ENCODE results near the gene CCSER1. TPM values are rescaled to one million over a fixed set of nuclear protein-coding genes. Genes with fewer than 3 reads are reported as not detected.

Gene CCSER1
- polyA plus RNA-seq, 1 donor from 2014 or later = 20.8 TPM

DNA sequence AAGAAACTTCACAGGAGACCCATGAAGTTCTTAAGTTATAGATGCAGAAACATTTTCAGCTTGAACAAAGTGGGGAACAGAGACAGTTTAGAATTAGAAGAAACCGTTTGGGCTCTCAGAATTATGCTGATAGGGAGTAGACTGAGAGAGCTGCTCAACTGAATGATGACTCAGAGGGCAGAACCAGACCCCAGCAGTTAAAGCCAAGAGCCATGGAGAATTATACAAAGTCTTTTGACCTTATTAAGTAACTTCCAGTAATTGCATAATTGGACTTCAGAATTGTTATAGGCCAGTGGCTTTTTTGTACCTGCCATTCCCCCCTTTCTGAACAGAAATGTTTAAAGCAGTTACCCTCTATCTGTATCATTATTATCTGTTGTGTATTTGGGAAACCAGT is 642.1 kb downstream of the CCSER1 start:
- no peak overlapping the region for H3K4me2 ChIP-seq (ENCODE audit: low read length)
- H3K27ac ChIP-seq (ENCODE audit: low read length) = no peak overlapping the region
- TF ChIP-seq POLR2AphosphoS5 (IDR thresholded peaks at IDR 0.05) (no peak), EP300 (conservative IDR thresholded peaks at IDR 0.05; ENCODE audit: poor library complexity, severe bottlenecking) (no peak)

DNA sequence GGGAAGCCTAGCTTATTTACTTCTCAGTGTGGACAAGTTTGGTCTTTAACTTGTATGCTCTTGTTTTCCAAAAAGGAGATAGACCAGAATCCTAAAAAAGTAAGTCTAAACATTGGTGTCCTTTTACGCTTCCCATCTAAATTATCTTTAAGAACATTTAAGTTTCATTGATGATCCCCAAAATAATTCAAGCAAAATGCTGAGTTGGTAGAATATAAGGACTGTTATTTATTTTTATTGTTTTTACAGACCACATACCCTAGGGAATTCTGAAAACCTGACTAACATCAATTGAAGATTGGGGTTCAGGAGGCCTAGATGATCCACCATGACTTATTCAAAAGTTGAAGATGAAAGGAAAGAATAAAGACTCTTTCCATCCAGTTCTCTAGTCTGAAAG is 653.0 kb downstream of the CCSER1 start:
- Histone ChIP-seq H3K9me3 (ENCODE audit: low read length) (no peaks in the 10 kb centered on the region), H3K36me3 (ENCODE audit: insufficient read depth, low read length) (no peaks in the 10 kb centered on the region), H3K4me2 (ENCODE audit: low read length) (no peak overlapping the region), H4K20me1 (ENCODE audit: insufficient read depth) (no peaks in the 10 kb centered on the region), H3K27ac (ENCODE audit: low read length) (no peak overlapping the region), H3K4me3 (ENCODE audit: low read length) (no peak overlapping the region), H3K79me2 (replicated peaks; ENCODE audit: insufficient read depth, low read length) (no peaks in the 10 kb centered on the region), H3K27me3 (ENCODE audit: insufficient read depth, low read depth, low read length) (no peaks in the 10 kb centered on the region), H3K9ac (ENCODE audit: low read length) (no peak overlapping the region), H3K9me2 (ENCODE audit: insufficient read depth, low read length) (no peaks in the 10 kb centered on the region), H3F3A (ENCODE audit: insufficient read depth, low read length, poor library complexity, severe bottlenecking) (no peaks in the 10 kb centered on the region), H2AFZ (ENCODE audit: low read depth, low read length) (no peak overlapping the region)
- no peak for TF ChIP-seq TAF1 (IDR thresholded peaks at IDR 0.05; ENCODE audit: low read depth)
- no peak for TF ChIP-seq MXI1 (conservative IDR thresholded peaks at IDR 0.05; ENCODE audit: poor library complexity, severe bottlenecking)
- TF ChIP-seq EZH2 (IDR thresholded peaks at IDR 0.05; ENCODE audit: borderline replicate concordance, insufficient read depth, low read length, poor library complexity, severe bottlenecking) = no peak
- no peak for TF ChIP-seq EP300 (conservative IDR thresholded peaks at IDR 0.05; ENCODE audit: poor library complexity, severe bottlenecking)
- TF ChIP-seq RAD21 (conservative IDR thresholded peaks at IDR 0.05) = no peak
- TF ChIP-seq, protein P1, sequence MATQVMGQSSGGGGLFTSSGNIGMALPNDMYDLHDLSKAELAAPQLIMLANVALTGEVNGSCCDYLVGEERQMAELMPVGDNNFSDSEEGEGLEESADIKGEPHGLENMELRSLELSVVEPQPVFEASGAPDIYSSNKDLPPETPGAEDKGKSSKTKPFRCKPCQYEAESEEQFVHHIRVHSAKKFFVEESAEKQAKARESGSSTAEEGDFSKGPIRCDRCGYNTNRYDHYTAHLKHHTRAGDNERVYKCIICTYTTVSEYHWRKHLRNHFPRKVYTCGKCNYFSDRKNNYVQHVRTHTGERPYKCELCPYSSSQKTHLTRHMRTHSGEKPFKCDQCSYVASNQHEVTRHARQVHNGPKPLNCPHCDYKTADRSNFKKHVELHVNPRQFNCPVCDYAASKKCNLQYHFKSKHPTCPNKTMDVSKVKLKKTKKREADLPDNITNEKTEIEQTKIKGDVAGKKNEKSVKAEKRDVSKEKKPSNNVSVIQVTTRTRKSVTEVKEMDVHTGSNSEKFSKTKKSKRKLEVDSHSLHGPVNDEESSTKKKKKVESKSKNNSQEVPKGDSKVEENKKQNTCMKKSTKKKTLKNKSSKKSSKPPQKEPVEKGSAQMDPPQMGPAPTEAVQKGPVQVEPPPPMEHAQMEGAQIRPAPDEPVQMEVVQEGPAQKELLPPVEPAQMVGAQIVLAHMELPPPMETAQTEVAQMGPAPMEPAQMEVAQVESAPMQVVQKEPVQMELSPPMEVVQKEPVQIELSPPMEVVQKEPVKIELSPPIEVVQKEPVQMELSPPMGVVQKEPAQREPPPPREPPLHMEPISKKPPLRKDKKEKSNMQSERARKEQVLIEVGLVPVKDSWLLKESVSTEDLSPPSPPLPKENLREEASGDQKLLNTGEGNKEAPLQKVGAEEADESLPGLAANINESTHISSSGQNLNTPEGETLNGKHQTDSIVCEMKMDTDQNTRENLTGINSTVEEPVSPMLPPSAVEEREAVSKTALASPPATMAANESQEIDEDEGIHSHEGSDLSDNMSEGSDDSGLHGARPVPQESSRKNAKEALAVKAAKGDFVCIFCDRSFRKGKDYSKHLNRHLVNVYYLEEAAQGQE (IDR thresholded peaks at IDR 0.05; ENCODE audit: borderline replicate concordance) = no peak
- TF ChIP-seq, protein P2, sequence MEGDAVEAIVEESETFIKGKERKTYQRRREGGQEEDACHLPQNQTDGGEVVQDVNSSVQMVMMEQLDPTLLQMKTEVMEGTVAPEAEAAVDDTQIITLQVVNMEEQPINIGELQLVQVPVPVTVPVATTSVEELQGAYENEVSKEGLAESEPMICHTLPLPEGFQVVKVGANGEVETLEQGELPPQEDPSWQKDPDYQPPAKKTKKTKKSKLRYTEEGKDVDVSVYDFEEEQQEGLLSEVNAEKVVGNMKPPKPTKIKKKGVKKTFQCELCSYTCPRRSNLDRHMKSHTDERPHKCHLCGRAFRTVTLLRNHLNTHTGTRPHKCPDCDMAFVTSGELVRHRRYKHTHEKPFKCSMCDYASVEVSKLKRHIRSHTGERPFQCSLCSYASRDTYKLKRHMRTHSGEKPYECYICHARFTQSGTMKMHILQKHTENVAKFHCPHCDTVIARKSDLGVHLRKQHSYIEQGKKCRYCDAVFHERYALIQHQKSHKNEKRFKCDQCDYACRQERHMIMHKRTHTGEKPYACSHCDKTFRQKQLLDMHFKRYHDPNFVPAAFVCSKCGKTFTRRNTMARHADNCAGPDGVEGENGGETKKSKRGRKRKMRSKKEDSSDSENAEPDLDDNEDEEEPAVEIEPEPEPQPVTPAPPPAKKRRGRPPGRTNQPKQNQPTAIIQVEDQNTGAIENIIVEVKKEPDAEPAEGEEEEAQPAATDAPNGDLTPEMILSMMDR (IDR thresholded peaks at IDR 0.05; ENCODE audit: poor library complexity, severe bottlenecking) = no peak
- TF ChIP-seq POLR2AphosphoS5 (IDR thresholded peaks at IDR 0.05) = no peak
- no peak for TF ChIP-seq SMC3 (conservative IDR thresholded peaks at IDR 0.05; ENCODE audit: poor library complexity)

More for the DNA sequence above, 642.1 kb downstream of the CCSER1 start:
- no peak overlapping the region for H3K4me3 ChIP-seq (ENCODE audit: low read length)
- H3K36me3 ChIP-seq (ENCODE audit: insufficient read depth, low read length) = no peaks in the 10 kb centered on the region
- no peaks in the 10 kb centered on the region for H3F3A ChIP-seq (ENCODE audit: insufficient read depth, low read length, poor library complexity, severe bottlenecking)
- no peaks in the 10 kb centered on the region for H3K9me3 ChIP-seq (ENCODE audit: low read length)
- H3K9me2 ChIP-seq (ENCODE audit: insufficient read depth, low read length) = no peaks in the 10 kb centered on the region
- no peaks in the 10 kb centered on the region for H4K20me1 ChIP-seq (ENCODE audit: insufficient read depth)
- H3K27me3 ChIP-seq (ENCODE audit: insufficient read depth, low read depth, low read length) = no peaks in the 10 kb centered on the region
- no peaks in the 10 kb centered on the region for H3K79me2 ChIP-seq (replicated peaks; ENCODE audit: insufficient read depth, low read length)
- H2AFZ ChIP-seq (ENCODE audit: low read depth, low read length) = no peak overlapping the region
- no peak overlapping the region for H3K9ac ChIP-seq (ENCODE audit: low read length)

DNA sequence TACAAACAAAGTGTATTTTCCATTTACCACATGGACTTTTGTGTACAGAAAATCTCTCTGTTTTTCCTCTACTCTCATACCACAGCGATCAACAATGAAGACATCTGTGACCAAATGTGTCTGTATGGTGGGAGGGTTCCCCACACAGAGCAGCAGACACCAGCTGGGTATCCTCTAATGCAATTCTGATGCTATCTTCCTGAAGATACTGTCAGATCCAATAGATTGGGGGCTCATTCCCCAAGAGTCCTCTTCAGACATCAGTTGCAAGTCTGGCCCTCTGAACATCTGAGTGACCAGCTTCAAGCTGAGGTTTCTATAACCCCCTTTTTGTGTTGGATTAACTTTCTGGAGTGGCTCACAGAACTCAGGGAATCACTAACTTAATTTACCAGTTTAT is 659.4 kb downstream of the CCSER1 start:
- Histone ChIP-seq H3K9ac (ENCODE audit: low read length) (no peak overlapping the region), H3K4me3 (ENCODE audit: low read length) (no peak overlapping the region), H3K9me2 (ENCODE audit: insufficient read depth, low read length) (no peaks in the 10 kb centered on the region), H3K27me3 (ENCODE audit: insufficient read depth, low read depth, low read length) (no peaks in the 10 kb centered on the region), H2AFZ (ENCODE audit: low read depth, low read length) (no peak overlapping the region), H3K27ac (ENCODE audit: low read length) (no peak overlapping the region), H4K20me1 (ENCODE audit: insufficient read depth) (no peaks in the 10 kb centered on the region), H3K4me2 (ENCODE audit: low read length) (no peak overlapping the region), H3K9me3 (ENCODE audit: low read length) (no peaks in the 10 kb centered on the region), H3K79me2 (replicated peaks; ENCODE audit: insufficient read depth, low read length) (no peaks in the 10 kb centered on the region), H3F3A (ENCODE audit: insufficient read depth, low read length, poor library complexity, severe bottlenecking) (no peaks in the 10 kb centered on the region), H3K36me3 (ENCODE audit: insufficient read depth, low read length) (no peaks in the 10 kb centered on the region)
- no peak for TF ChIP-seq MXI1 (conservative IDR thresholded peaks at IDR 0.05; ENCODE audit: poor library complexity, severe bottlenecking)
- TF ChIP-seq TAF1 (IDR thresholded peaks at IDR 0.05; ENCODE audit: low read depth) = no peak
- no peak for TF ChIP-seq RAD21 (conservative IDR thresholded peaks at IDR 0.05)
- no peak for TF ChIP-seq SMC3 (conservative IDR thresholded peaks at IDR 0.05; ENCODE audit: poor library complexity)
- TF ChIP-seq, protein P1 (IDR thresholded peaks at IDR 0.05; ENCODE audit: borderline replicate concordance) = no peak
- TF ChIP-seq POLR2AphosphoS5 (IDR thresholded peaks at IDR 0.05) = no peak
- TF ChIP-seq EZH2 (IDR thresholded peaks at IDR 0.05; ENCODE audit: borderline replicate concordance, insufficient read depth, low read length, poor library complexity, severe bottlenecking) = no peak
- TF ChIP-seq, protein P2 (IDR thresholded peaks at IDR 0.05; ENCODE audit: poor library complexity, severe bottlenecking) = no peak
- TF ChIP-seq EP300 (conservative IDR thresholded peaks at IDR 0.05; ENCODE audit: poor library complexity, severe bottlenecking) = no peak

All from neural cell (in vitro differentiated cells).